Umbilical cord (tissue), 2 donors: ENCODE results near the gene DPY19L1. TPM values are rescaled to one million over a fixed set of nuclear protein-coding genes. Genes with fewer than 3 reads are reported as not detected.
"Not testable (repeated sequence)": the region's sequence is repeated elsewhere in the genome, so short reads cannot be mapped to it uniquely, and the experiment has no call there.

Experiments
- DNase-seq: peaks from one replicate; pipeline ENCODE4 v3.0.0-alpha.2; 2015; ENCODE audit warnings: low spot score
- total RNA-seq: library from RNA; depleted of rRNA; stranded (reverse); fragments of >200 nt; gene quantifications from one replicate; pipeline ENCODE4 v1.2.3, GENCODE V29; 2014; ENCODE audit warnings: low replicate concordance; ENCODE audit not compliant: insufficient read depth

Gene DPY19L1
- total RNA-seq, 1 donor from 2014 or later = 49.1 TPM

DNA sequence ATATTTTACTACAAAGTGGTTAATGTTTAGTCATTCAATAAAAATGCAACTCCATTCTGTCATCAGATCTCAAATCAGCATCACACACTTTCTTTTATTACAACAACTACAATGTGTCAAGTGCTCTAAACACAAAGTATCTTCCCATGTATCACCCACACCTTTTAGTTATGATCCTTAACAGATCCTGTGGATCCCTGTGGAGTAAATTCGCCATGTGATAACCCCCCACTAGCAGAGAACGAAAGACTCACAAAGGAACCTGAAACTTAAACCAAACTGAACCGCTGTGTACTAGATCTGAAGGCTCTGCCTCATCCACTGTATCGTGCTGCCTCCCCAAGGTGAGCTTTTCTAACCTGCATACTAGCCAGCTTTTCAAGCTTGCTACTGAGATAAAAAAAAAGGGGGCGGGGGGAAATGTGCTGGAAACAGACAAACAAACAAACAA is 1.7 kb downstream of the DPY19L1 start:
- DNase-seq = peak; percentile 33

GRCh38 chr7:35032166-35032565 is 5.1 kb downstream of the DPY19L1 start:
- DNase-seq = no peak

DNA sequence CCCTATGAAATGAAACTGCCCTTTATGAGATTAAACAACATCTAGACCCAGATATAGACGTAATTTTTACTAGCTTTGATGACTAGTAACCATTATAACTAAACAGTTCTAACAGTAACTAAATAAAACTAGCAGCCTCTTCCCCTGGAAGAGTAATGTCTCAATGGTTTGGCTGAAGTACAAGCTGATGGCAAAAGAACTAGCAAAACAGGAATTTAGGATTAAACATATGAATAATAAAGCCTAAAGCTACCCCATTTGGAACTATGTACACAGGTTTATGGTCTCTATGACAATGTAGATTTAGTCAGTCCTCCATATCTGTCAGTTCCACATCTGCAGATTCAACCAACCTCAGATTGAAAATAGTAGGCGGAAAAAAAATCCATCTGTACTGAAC is 6.4 kb downstream of the DPY19L1 start:
- no peak for DNase-seq

- no peak for DNase-seq
Measured at GRCh38 chr7:35029311-35029710, 8.0 kb downstream of the DPY19L1 start.

- no peak for DNase-seq
Measured at GRCh38 chr7:35026150-35026549, 11.1 kb downstream of the DPY19L1 start.

DNA sequence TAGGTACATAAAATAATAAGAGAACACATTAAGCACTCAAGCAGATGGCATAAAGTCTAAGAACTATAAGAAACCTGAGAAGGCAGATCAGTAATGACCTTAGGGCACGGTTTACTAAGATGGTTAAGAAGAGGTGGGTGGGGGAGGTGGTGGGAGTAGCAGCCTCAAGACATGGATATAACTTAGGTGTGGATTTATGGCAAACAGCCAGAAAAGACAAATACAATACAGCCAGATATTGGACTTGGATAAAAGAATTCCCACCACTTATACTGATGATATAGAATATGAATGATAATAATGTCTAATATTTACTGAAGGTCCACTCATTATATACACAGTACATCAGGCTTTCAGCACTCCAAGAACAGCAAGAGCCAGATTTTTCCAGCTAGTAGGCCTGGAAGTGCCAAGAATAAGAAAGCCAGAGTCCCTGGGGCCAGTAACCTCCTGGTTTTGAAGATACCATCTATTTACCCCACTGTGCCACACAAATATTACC is 11.9 kb downstream of the DPY19L1 start:
- no peak for DNase-seq

- no peak for DNase-seq
Measured at GRCh38 chr7:35024298-35024697, 13.0 kb downstream of the DPY19L1 start.

GRCh38 chr7:35022725-35023124 is 14.6 kb downstream of the DPY19L1 start:
- no peak for DNase-seq

- DNase-seq = no peak
Measured at GRCh38 chr7:35021445-35021844, 15.8 kb downstream of the DPY19L1 start.

DNA sequence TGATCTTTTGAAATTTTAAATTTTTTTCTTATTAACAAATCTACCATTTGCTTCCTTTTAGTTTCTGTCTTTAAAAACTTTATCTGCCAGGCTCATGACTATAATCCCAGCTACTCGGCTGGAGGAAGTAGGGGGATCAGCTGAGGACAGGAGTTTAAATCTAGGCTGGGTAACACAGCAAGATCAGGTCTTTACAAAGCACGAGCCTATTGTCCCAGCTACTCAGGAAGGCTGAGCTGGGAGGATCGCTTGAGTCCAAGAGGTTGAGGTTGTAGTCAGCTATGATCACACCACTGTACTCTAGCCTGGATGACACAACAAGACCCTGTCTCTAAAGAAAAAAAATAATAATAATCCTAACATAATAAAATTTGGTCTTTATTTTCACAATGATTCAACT is 17.5 kb downstream of the DPY19L1 start:
- DNase-seq = no peak

DNA sequence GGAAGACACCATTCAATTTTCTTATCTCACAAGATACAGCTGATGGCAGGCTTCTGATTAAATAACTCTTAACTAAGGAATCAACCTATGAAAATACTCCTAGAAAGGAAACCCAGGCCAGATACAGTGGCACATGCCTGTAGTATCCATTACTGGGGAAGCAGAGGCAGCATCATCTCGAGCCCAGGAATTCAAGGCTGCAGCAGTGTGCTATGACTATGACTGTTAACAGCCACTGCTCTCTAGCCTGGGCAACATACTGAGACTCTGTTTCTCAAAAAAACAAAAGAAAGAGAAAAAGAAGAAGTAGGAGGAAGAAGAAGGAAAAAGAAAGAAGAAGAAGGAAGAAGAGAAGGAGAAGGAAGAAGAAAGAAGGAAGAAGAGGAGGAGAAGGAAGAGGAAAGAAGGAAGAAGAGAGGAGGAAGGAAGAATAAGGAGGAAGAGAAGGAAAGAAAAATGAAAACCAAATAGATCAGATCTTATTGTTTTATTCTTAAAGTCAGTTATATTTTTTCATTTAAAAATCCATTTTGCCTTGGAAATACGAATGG is 18.0 kb downstream of the DPY19L1 start:
- no peak for DNase-seq

- no peak for DNase-seq
Measured at GRCh38 chr7:35015346-35015859, 21.9 kb downstream of the DPY19L1 start.

DNA sequence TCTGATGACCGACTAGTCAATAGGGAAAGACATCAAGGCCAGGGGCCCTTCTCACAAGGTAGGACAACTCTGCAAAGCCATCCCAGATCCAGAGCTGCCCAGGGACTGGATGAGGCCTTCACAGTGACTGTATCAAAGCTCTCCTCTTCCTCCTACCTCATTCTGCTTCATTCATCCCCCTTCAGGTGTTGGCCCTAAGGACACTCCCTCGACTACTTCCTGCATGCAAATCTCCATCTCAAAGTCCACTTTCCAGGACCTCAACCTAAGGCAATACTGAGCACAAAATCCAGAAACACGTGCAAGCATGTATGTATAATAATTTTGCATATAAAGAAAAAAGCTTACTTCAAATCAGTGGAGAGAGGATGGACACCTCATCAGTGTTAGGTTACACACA is 25.1 kb downstream of the DPY19L1 start:
- DNase-seq = no peak

DNA sequence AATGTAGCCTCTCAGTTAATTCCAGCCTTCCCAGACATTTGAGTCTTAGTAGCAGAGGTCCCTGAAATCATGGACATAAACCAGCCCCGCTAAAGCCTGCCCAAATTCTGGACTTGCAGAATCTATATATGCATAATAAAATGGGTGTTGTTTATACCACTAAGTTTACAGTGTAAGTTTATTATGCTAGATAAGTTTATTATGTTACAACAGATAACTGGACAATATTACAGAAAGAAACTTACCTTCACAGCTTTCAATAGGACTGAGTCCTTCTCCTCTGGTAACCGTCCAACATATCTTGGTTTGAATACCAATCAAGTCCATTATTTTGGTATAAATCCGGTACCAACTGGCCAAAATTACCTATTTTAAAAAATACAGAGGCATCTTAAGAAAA is 26.2 kb downstream of the DPY19L1 start:
- no peak for DNase-seq

- no peak for DNase-seq
Measured at GRCh38 chr7:35007768-35008167, 29.5 kb downstream of the DPY19L1 start.

- no peak for DNase-seq
Measured at GRCh38 chr7:35004531-35005095, 32.7 kb downstream of the DPY19L1 start.

DNA sequence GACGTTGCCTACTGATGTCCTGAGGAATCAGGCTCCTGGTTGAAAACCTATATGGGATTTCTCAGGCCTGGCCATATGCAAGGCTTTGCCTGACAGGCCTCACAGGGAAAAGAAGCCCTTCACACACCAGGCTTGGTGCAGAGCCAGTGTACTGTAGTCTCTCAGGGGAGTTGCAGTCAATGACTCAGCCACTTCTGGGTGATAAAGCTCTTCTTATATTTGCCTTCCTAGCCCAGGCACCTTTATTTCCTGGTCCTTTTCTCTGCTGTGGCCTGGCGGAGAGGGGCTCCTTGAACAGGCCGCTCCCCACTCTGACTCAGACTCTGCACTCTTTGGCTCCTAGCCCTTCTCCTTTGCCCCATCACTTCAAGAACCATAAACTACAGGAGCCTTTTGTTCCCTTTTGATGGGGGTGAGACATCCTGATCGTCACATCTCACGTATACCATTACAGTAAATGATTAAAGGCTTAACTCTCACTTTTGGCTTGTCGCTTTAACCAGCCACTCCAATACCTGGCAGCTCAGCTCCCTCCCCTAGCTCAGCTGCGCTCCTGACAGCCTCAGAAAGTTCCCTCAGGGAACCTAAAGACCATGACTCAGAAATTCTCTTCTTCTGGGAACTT is 33.5 kb downstream of the DPY19L1 start:
- DNase-seq = peak; percentile 55

DNA sequence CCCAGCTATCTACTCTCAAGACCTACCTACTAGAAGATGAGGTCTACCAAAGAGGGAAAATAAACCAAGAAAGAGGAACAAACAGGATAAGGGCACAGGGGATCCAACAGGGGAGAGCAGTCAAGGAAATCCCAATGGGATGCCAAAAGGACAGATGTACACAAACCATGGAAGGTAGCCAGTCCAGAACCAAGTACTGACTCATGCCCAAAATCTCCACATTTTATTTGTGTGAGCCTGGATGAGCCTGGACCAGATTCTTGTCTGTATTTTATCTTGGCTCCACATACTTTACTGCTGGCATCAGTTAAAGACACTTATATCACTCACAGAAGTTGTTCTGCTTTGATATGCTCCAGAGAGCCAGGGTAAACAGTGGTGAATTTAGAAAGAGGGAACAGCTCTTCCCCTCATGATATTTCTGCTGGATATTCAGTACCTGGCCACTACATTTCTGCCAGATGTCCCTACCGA is 34.1 kb downstream of the DPY19L1 start:
- DNase-seq = peak; percentile 35

DNA sequence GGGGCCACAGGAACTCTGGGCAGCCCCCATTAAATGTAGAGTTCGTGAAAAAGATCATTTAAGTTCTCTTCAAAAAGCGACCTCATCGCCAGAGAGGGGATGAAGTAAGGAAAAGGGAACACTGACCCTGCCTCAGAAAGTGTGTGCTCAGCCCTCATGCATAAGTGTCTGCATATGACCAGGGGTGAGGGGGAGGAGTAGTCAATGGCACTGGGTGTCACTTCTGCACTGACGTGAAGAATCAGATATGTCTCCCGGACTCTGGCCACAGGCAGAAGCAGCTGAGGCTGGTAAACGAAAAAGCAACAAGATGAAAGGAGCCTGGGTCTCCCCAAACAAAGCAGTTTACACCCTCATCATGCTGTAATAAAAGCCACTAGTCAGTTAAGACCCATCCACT is 39.0 kb downstream of the DPY19L1 start:
- DNase-seq = not testable (repeated sequence)

DNA sequence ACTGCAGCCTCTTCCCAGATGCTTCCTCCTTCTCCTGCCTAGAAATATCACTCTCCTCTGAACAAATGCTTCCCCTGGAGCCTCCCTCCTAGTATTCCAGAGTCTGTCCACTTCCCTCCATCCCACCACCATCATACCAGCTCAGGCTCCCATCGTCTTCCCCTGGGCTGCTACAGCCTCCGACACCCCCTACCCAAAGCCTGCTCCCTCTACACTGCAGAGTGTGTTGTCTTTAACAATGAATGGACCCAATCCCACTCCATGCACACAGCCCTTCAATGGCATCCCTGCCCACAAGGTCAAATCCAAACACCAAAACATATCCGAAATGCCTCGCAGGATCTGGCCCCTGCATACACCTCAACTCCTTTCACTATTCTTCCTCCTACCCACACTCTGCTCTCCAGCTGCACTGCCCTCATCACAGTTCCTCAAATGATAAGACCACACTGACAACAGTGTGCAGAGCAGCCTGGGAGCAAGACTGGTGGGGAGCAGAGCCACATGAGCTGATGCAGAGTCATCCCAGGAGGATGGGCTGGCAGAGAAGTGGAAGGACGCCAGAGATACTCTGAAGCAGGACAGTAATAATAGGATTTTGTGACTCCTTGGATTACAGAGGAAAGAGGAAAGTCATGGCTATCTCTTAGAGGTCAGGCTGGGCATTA is 40.7 kb downstream of the DPY19L1 start:
- not testable (repeated sequence) for DNase-seq

DNA sequence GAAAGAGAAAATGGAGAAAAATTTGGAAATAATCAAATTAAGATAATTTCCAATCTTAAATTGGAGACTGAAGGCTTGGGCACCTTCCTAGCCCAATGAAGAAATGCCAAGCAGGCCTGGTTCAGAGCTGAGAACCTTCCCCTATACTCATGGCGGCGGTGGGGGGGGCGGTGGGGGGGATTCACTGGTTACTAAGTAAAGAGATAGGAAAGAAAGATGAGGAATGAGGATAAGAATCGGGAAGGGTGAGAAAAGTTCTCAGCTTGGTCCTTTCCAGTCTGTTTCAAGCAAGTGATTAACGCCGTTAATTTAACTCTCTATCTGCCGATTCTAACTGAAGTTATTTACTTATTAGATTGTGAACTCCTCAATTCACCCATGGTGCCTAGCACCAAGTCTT is 41.5 kb downstream of the DPY19L1 start:
- no peak for DNase-seq
